Activated naive CD4-positive, alpha-beta T cell treated with anti-CD3 and anti-CD28 coated beads, Interleukin-2, amount 50 U/mL, for 72 hours (primary cell): ENCODE measurements around the gene FAM120AOS. TPM values are rescaled to one million over a fixed set of nuclear protein-coding genes. Genes with fewer than 3 reads are reported as not detected.

Experiments
- ATAC-seq, 2 donors: fragments of 150-1000 bp; cut with Tn5 transposase; 2 replicates each; pipeline ENCODE4 v1.10.0; 2021; ENCODE audit warnings: mild to moderate bottlenecking in 2 of 2, moderate library complexity in 2 of 2
- DNase-seq, 2 donors: peaks; one replicate each; pipeline ENCODE4 v3.0.0; 2021 to 2022; ENCODE audit warnings: low spot score in 2 of 2
- H3K27ac Mint-ChIP-seq, 2 donors: one replicate each; pipeline ENCODE4 v1.8.0; 2022; ENCODE audit warnings: mild to moderate bottlenecking in 2 of 2, mixed read lengths in 2 of 2
- H3K36me3 Mint-ChIP-seq, 2 donors: one replicate each; pipeline ENCODE4 v1.8.0; 2022; ENCODE audit warnings: mixed read lengths in 2 of 2
- H3K9me3 Mint-ChIP-seq, 2 donors: one replicate each; pipeline ENCODE4 v1.8.0; 2022; ENCODE audit warnings: mixed read lengths in 2 of 2
- total RNA-seq, 2 donors: library from RNA; stranded (reverse); gene quantifications; one replicate each; pipeline ENCODE4 v1.2.3, GENCODE V29; 2022

Gene FAM120AOS
- total RNA-seq, 2 donors from 2014 or later: 17.1 to 41.9 TPM

GRCh38 chr9:93475108-93475507, 21.7 kb upstream of the FAM120AOS start:
- Mint-ChIP-seq H3K9me3 (no peaks in the 10 kb centered on the region), H3K27ac (peak overlapping the region in 1 of 2 donors; percentile 18), H3K36me3 (peaks cover 0 to 30% of the 10 kb centered on the region in 2 donors)
- DNase-seq (no peak), ATAC-seq (no peak)

- DNase-seq (no peak), ATAC-seq (no peak)
- no peak overlapping the region for H3K27ac Mint-ChIP-seq
- H3K36me3 Mint-ChIP-seq: peaks cover 0 to 30% of the 10 kb centered on the region in 2 donors
- no peaks in the 10 kb centered on the region for H3K9me3 Mint-ChIP-seq
Measured at GRCh38 chr9:93473411-93473810, 20.0 kb upstream of the FAM120AOS start.

GRCh38 chr9:93471124-93471523, 17.7 kb upstream of the FAM120AOS start:
- peak overlapping the region in 1 of 2 donors; percentile 36 for H3K27ac Mint-ChIP-seq
- DNase-seq: no peak
- H3K9me3 Mint-ChIP-seq: no peaks in the 10 kb centered on the region
- no peak for ATAC-seq
- peaks cover 0 to 25% of the 10 kb centered on the region in 2 donors for H3K36me3 Mint-ChIP-seq

- no peaks in the 10 kb centered on the region for H3K9me3 Mint-ChIP-seq
- peak overlapping the region in 1 of 2 donors; percentile 36 for H3K27ac Mint-ChIP-seq
- ATAC-seq: no peak
- H3K36me3 Mint-ChIP-seq: peaks cover 0 to 25% of the 10 kb centered on the region in 2 donors
- no peak for DNase-seq
Measured at GRCh38 chr9:93470391-93470790, 17.0 kb upstream of the FAM120AOS start.

GRCh38 chr9:93468763-93469456, 15.5 kb upstream of the FAM120AOS start:
- no peak for ATAC-seq
- Mint-ChIP-seq H3K36me3 (peaks cover 0 to 18% of the 10 kb centered on the region in 2 donors), H3K9me3 (no peaks in the 10 kb centered on the region), H3K27ac (peak overlapping the region; percentile 4 to 73)
- DNase-seq: no peak

GRCh38 chr9:93467462-93467861, 14.1 kb upstream of the FAM120AOS start:
- Mint-ChIP-seq H3K36me3 (peaks cover 0 to 18% of the 10 kb centered on the region in 2 donors), H3K27ac (peak overlapping the region; percentile 52 to 69), H3K9me3 (no peaks in the 10 kb centered on the region)
- no peak for ATAC-seq
- DNase-seq: no peak

GRCh38 chr9:93467062-93467416, 13.7 kb upstream of the FAM120AOS start:
- DNase-seq: no peak
- peaks cover 0 to 14% of the 10 kb centered on the region in 2 donors for H3K36me3 Mint-ChIP-seq
- H3K27ac Mint-ChIP-seq: peak overlapping the region; percentile 52 to 69
- peak in 1 of 2 donors; percentile 32 for ATAC-seq
- no peaks in the 10 kb centered on the region for H3K9me3 Mint-ChIP-seq

- peak overlapping the region; percentile 52 to 69 for H3K27ac Mint-ChIP-seq
- no peaks in the 10 kb centered on the region for H3K9me3 Mint-ChIP-seq
- DNase-seq (no peak), ATAC-seq (peak in 1 of 2 donors; percentile 16)
- H3K36me3 Mint-ChIP-seq: peaks cover 0 to 14% of the 10 kb centered on the region in 2 donors
Measured at GRCh38 chr9:93466416-93467061, 13.2 kb upstream of the FAM120AOS start.

- no peak for DNase-seq
- Mint-ChIP-seq H3K27ac (peak overlapping the region in 1 of 2 donors; percentile 52), H3K36me3 (peaks cover 0 to 8% of the 10 kb centered on the region in 2 donors), H3K9me3 (no peaks in the 10 kb centered on the region)
- ATAC-seq: peak in 1 of 2 donors; percentile 28
Measured at GRCh38 chr9:93465855-93466254, 12.5 kb upstream of the FAM120AOS start.

- H3K36me3 Mint-ChIP-seq: no peaks in the 10 kb centered on the region
- no peak for ATAC-seq
- H3K9me3 Mint-ChIP-seq: no peaks in the 10 kb centered on the region
- DNase-seq: no peak
- H3K27ac Mint-ChIP-seq: peak overlapping the region in 1 of 2 donors; percentile 78
Measured at GRCh38 chr9:93464876-93465275, 11.5 kb upstream of the FAM120AOS start.

- ATAC-seq (no peak), DNase-seq (no peak)
- no peaks in the 10 kb centered on the region for H3K9me3 Mint-ChIP-seq
- H3K36me3 Mint-ChIP-seq: no peaks in the 10 kb centered on the region
- peak overlapping the region; percentile 78 to 81 for H3K27ac Mint-ChIP-seq
Measured at GRCh38 chr9:93464395-93464794, 11.0 kb upstream of the FAM120AOS start.

GRCh38 chr9:93463638-93464248, 10.4 kb upstream of the FAM120AOS start:
- Mint-ChIP-seq H3K36me3 (peaks cover 0 to 4% of the 10 kb centered on the region in 2 donors), H3K27ac (peak overlapping the region; percentile 73 to 78), H3K9me3 (no peaks in the 10 kb centered on the region)
- DNase-seq: no peak
- peak; percentile 29 to 72 for ATAC-seq

- ATAC-seq: no peak
- peaks cover 5 to 20% of the 10 kb centered on the region in 2 donors for H3K36me3 Mint-ChIP-seq
- no peak overlapping the region for H3K27ac Mint-ChIP-seq
- DNase-seq: no peak
- no peaks in the 10 kb centered on the region for H3K9me3 Mint-ChIP-seq
Measured at GRCh38 chr9:93461821-93462220, 8.4 kb upstream of the FAM120AOS start.

- ATAC-seq (no peak), DNase-seq (no peak)
- H3K27ac Mint-ChIP-seq: peak overlapping the region in 1 of 2 donors; percentile 41
Measured at GRCh38 chr9:93461414-93461743, 8.0 kb upstream of the FAM120AOS start.

GRCh38 chr9:93460689-93461413, 7.5 kb upstream of the FAM120AOS start:
- Mint-ChIP-seq H3K27ac (peak overlapping the region; percentile 2 to 41), H3K9me3 (no peaks in the 10 kb centered on the region), H3K36me3 (peaks cover 9 to 27% of the 10 kb centered on the region in 2 donors)
- no peak for ATAC-seq
- no peak for DNase-seq

More at GRCh38 chr9:93461414-93461743, 8.0 kb upstream of the FAM120AOS start:
- H3K9me3 Mint-ChIP-seq: no peaks in the 10 kb centered on the region
- H3K36me3 Mint-ChIP-seq: peaks cover 7 to 23% of the 10 kb centered on the region in 2 donors

- Mint-ChIP-seq H3K27ac (peak overlapping the region in 1 of 2 donors; percentile 31), H3K9me3 (no peaks in the 10 kb centered on the region), H3K36me3 (peaks cover 9 to 27% of the 10 kb centered on the region in 2 donors)
- no peak for DNase-seq
- no peak for ATAC-seq
Measured at GRCh38 chr9:93459432-93459847, 6.1 kb upstream of the FAM120AOS start.

GRCh38 chr9:93458712-93459111, 5.3 kb upstream of the FAM120AOS start:
- Mint-ChIP-seq H3K9me3 (no peaks in the 10 kb centered on the region), H3K27ac (peak overlapping the region in 1 of 2 donors; percentile 55), H3K36me3 (peaks cover 14 to 27% of the 10 kb centered on the region in 2 donors)
- no peak for DNase-seq
- ATAC-seq: no peak
